ENCODE measurements around the gene MLEC.

Gene MLEC

GRCh38 chr12:120705618-120706017, 18.7 kb downstream of the MLEC start:
- ATAC-seq (replicated peaks; ENCODE audit: extremely low read depth, poor library complexity, severe bottlenecking), result no peak
- no peaks in the 10 kb centered on the region for H3K27me3 Mint-ChIP-seq
- no peak for DNase-seq (ENCODE audit: low spot score in 2 of 2)
- no peak overlapping the region for H3K4me3 Mint-ChIP-seq
- no peaks in the 10 kb centered on the region for H3K9me3 Mint-ChIP-seq
- peaks cover 14% of the 10 kb centered on the region for H3K36me3 Mint-ChIP-seq (ENCODE audit: insufficient read depth)
- H3K27ac Mint-ChIP-seq (ENCODE audit: low read depth), result no peak overlapping the region
- H3K4me1 Mint-ChIP-seq, result peaks cover 7% of the 10 kb centered on the region

- Mint-ChIP-seq H3K27me3 (no peaks in the 10 kb centered on the region), H3K9me3 (no peaks in the 10 kb centered on the region), H3K4me1 (peaks cover 9% of the 10 kb centered on the region), H3K4me3 (no peak overlapping the region), H3K27ac (ENCODE audit: low read depth) (no peak overlapping the region), H3K36me3 (ENCODE audit: insufficient read depth) (peaks cover 11% of the 10 kb centered on the region)
- ATAC-seq (replicated peaks; ENCODE audit: extremely low read depth, poor library complexity, severe bottlenecking), result no peak
- DNase-seq (ENCODE audit: low spot score in 2 of 2), result no peak
Observed at GRCh38 chr12:120706029-120706428, 19.1 kb downstream of the MLEC start.

DNA sequence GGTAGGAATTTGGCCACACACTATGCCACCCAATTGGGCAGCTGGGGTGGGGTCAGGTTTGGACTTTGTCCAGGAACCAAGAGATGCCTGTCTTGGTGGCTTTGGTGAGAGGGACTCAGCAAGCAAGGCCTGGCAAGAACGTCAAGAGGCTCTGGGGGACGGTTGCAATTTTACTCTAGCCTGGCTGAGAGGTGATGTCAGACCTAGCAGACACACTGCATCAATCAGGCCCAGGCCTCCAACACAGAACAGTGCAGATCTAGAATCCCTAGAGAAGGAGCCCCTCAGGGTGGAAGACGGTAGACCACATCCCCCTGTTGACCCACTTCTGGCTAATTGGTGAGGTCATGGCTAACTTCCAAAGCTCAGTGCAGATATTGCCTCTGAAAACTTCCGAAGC, 21.7 kb downstream of the MLEC start:
- Mint-ChIP-seq H3K36me3 (ENCODE audit: insufficient read depth) (peaks cover 3% of the 10 kb centered on the region), H3K4me1 (peaks cover 24% of the 10 kb centered on the region), H3K9me3 (no peaks in the 10 kb centered on the region), H3K4me3 (no peak overlapping the region), H3K27me3 (no peaks in the 10 kb centered on the region), H3K27ac (ENCODE audit: low read depth) (no peak overlapping the region)
- ATAC-seq (replicated peaks; ENCODE audit: extremely low read depth, poor library complexity, severe bottlenecking) (no peak), DNase-seq (ENCODE audit: low spot score in 2 of 2) (no peak)

DNA sequence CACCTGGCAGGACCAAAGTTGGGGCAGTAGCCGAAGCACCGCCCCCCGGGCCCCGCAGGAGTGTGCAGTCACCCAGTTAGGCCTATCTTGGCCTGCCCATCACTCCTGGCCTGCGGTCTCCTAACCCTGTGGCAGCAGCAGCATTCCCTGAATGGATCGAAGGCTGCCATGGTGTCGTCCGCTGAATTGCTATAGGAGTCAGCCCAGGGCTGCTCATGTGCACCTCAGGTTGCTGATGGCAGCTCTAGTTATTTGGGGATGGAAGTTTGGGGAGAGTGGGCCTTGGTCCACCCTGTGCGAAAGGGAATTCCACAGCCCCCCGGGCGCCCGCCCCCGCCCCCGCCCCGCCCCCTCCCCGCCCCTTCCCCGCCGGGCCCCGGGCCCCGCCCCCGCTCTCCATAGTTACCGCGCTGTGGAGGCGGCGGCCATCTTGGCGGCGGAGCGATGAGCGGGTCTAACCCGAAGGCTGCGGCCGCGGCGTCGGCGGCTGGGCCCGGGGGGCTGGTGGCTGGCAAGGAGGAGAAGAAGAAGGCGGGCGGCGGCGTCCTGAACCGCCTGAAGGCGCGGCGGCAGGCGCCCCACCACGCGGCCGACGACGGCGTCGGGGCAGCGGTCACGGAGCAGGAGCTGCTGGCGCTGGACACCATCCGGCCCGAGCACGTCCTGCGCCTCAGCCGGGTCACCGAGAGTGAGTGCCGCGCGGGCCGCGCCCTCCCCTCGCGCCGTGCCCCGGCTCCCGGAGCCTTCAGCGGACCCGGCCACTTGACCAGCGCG, 23.3 kb downstream of the MLEC start, which contains the start of gene UNC119B:
Gene UNC119B (plus strand): TSS at position 428 of the 774 bp plus-strand sequence. CDS start 17 bp downstream, at position 445.
- Mint-ChIP-seq H3K36me3 (ENCODE audit: insufficient read depth) (peaks cover 4% of the 10 kb centered on the region), H3K27ac (ENCODE audit: low read depth) (peak within 1 kb of the TSS; percentile 92), H3K27me3 (no peaks in the 10 kb centered on the region), H3K4me1 (peaks cover 28% of the 10 kb centered on the region), H3K9me3 (no peaks in the 10 kb centered on the region), H3K4me3 (peak within 1 kb of the TSS; percentile 93)
- peak; percentile 30 to 37 for DNase-seq (ENCODE audit: low spot score in 2 of 2)
- peak; percentile 85 for ATAC-seq (replicated peaks; ENCODE audit: extremely low read depth, poor library complexity, severe bottlenecking)

DNA sequence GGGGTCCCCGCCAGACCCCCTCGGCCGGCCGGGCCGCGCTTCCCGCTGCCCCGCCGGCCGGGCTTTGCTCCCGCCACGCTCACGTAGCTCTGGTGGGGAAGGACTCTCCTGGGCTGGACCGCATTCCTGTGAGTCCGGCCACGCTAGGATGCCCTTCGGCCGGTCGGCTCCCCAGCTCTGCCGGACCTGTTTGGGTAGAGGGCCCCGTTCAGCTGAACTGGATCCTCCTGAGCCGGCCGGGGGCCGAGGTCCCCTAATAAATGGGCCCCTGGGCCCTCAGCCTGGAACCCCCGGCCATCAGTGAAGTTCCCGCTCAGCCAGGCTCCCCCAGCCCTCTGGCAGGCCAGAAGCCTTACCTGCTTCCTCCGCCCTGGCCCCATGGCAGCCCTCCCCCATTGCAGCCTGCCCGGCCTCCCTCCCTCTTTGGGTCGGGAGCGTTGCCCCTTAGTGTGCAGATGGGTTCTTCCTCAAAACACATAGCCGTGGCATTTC, 23.9 kb downstream of the MLEC start:
- peak overlapping the region; percentile 93 for H3K4me3 Mint-ChIP-seq
- DNase-seq (ENCODE audit: low spot score in 2 of 2) (no peak), ATAC-seq (replicated peaks; ENCODE audit: extremely low read depth, poor library complexity, severe bottlenecking) (no peak)
- H3K27me3 Mint-ChIP-seq, result no peaks in the 10 kb centered on the region
- no peaks in the 10 kb centered on the region for H3K9me3 Mint-ChIP-seq
- H3K36me3 Mint-ChIP-seq (ENCODE audit: insufficient read depth), result peaks cover 9% of the 10 kb centered on the region
- peak overlapping the region; percentile 92 for H3K27ac Mint-ChIP-seq (ENCODE audit: low read depth)
- peaks cover 28% of the 10 kb centered on the region for H3K4me1 Mint-ChIP-seq

- Mint-ChIP-seq H3K36me3 (ENCODE audit: insufficient read depth) (peaks cover 9% of the 10 kb centered on the region), H3K27me3 (no peaks in the 10 kb centered on the region), H3K4me3 (peak overlapping the region; percentile 93), H3K27ac (ENCODE audit: low read depth) (peak overlapping the region; percentile 92), H3K9me3 (no peaks in the 10 kb centered on the region), H3K4me1 (peaks cover 28% of the 10 kb centered on the region)
- ATAC-seq (replicated peaks; ENCODE audit: extremely low read depth, poor library complexity, severe bottlenecking) (no peak), DNase-seq (ENCODE audit: low spot score in 2 of 2) (no peak)
Observed at GRCh38 chr12:120711411-120711810, 24.5 kb downstream of the MLEC start.

DNA sequence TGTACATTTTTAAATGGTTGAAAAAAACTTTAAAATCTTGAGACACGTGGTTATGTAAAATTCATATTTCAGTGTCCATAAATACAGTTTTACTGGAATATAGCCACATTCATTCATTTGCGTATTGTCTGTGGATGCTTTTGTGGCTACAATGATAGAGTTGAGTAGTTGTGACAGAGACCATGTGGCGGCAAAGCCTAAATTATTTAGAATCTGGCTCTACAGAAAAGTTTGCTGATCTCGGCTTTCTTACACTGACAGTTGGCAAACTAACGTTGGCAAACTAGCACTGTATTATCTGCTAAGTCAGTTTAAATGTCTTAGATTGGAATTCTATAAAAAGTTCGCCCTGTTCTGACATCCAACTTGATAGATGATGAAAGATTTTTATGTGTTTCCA, 25.7 kb downstream of the MLEC start:
- DNase-seq (ENCODE audit: low spot score in 2 of 2) (no peak), ATAC-seq (replicated peaks; ENCODE audit: extremely low read depth, poor library complexity, severe bottlenecking) (no peak)
- no peaks in the 10 kb centered on the region for H3K27me3 Mint-ChIP-seq
- peaks cover 28% of the 10 kb centered on the region for H3K4me1 Mint-ChIP-seq
- peaks cover 13% of the 10 kb centered on the region for H3K36me3 Mint-ChIP-seq (ENCODE audit: insufficient read depth)
- H3K27ac Mint-ChIP-seq (ENCODE audit: low read depth), result no peak overlapping the region
- H3K9me3 Mint-ChIP-seq, result no peaks in the 10 kb centered on the region
- H3K4me3 Mint-ChIP-seq, result no peak overlapping the region

GRCh38 chr12:120713861-120714482, 27.0 kb downstream of the MLEC start:
- Mint-ChIP-seq H3K4me3 (no peak overlapping the region), H3K36me3 (ENCODE audit: insufficient read depth) (peaks cover 18% of the 10 kb centered on the region), H3K4me1 (peaks cover 35% of the 10 kb centered on the region), H3K9me3 (no peaks in the 10 kb centered on the region), H3K27ac (ENCODE audit: low read depth) (no peak overlapping the region), H3K27me3 (no peaks in the 10 kb centered on the region)
- ATAC-seq (replicated peaks; ENCODE audit: extremely low read depth, poor library complexity, severe bottlenecking), result peak; percentile 77
- DNase-seq (ENCODE audit: low spot score in 2 of 2), result peak; percentile 35 to 67

GRCh38 chr12:120718055-120718454, 31.1 kb downstream of the MLEC start:
- H3K27ac Mint-ChIP-seq (ENCODE audit: low read depth), result no peak overlapping the region

DNA sequence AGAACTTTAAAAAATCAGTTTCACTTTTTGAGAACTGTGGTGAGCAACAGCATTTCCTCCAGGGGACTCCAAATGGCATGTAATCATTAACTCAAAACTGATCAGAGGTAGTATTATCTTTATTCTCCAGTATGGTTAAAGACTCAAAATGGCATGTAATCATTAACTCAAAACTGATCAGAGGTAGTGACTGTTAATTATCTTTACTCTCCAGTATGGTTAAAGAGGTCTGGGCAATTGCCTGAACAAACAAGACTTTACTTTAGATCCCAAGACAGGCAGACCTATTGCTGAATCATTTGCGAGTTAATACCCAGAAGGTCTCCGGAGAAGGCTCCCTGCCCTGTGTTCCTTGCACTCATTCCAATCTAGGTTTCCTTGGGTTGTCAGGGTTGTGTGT, 32.1 kb downstream of the MLEC start:
- Mint-ChIP-seq H3K36me3 (ENCODE audit: insufficient read depth) (peaks cover 22% of the 10 kb centered on the region), H3K27ac (ENCODE audit: low read depth) (no peak overlapping the region), H3K27me3 (no peaks in the 10 kb centered on the region), H3K9me3 (no peaks in the 10 kb centered on the region), H3K4me3 (no peak overlapping the region), H3K4me1 (peaks cover 7% of the 10 kb centered on the region)
- ATAC-seq (replicated peaks; ENCODE audit: extremely low read depth, poor library complexity, severe bottlenecking) (no peak), DNase-seq (ENCODE audit: low spot score in 2 of 2) (no peak)

More at GRCh38 chr12:120718055-120718454, 31.1 kb downstream of the MLEC start:
- ATAC-seq (replicated peaks; ENCODE audit: extremely low read depth, poor library complexity, severe bottlenecking) (no peak), DNase-seq (ENCODE audit: low spot score in 2 of 2) (no peak)
- H3K9me3 Mint-ChIP-seq, result no peaks in the 10 kb centered on the region
- H3K4me1 Mint-ChIP-seq, result peaks cover 12% of the 10 kb centered on the region
- peaks cover 24% of the 10 kb centered on the region for H3K36me3 Mint-ChIP-seq (ENCODE audit: insufficient read depth)
- H3K27me3 Mint-ChIP-seq, result no peaks in the 10 kb centered on the region
- H3K4me3 Mint-ChIP-seq, result no peak overlapping the region

DNA sequence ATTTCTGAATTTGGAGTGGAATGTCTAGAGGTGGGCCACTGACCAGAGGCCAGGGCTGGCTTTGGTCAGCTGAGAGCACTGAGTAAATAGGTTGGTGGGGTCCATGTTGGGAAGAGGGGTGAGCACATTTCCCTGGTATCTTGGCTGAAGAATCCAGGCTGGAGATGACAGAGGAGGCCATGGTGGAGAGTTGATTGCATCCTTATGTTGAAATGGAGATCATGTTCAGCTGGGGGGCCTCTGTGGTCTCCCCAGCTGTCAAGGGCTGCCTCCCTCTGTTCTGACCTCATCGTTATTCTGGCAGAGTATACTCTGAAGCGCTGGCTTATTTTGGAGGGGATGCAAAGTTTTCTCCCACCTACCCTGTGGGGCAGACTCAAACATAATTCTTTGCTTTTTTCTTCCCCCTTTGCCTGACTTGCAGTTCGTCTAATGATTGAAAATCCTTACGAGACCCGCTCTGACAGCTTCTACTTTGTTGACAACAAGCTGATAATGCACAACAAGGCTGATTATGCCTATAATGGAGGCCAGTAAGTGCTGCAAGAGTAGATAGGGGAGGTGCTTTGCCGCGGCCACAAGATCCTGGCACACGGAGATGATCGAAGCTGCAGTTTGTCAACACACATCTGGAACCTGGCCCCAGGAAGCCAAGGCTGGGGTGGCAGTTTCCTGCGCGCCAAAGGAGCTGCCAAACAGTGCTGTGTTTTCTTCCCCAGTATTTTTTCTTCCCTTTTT, 32.7 kb downstream of the MLEC start:
- Mint-ChIP-seq H3K4me1 (peaks cover 10% of the 10 kb centered on the region), H3K9me3 (no peaks in the 10 kb centered on the region), H3K4me3 (no peak overlapping the region), H3K27me3 (no peaks in the 10 kb centered on the region), H3K27ac (ENCODE audit: low read depth) (no peak overlapping the region), H3K36me3 (ENCODE audit: insufficient read depth) (peaks cover 21% of the 10 kb centered on the region)
- no peak for ATAC-seq (replicated peaks; ENCODE audit: extremely low read depth, poor library complexity, severe bottlenecking)
- DNase-seq (ENCODE audit: low spot score in 2 of 2), result no peak

DNA sequence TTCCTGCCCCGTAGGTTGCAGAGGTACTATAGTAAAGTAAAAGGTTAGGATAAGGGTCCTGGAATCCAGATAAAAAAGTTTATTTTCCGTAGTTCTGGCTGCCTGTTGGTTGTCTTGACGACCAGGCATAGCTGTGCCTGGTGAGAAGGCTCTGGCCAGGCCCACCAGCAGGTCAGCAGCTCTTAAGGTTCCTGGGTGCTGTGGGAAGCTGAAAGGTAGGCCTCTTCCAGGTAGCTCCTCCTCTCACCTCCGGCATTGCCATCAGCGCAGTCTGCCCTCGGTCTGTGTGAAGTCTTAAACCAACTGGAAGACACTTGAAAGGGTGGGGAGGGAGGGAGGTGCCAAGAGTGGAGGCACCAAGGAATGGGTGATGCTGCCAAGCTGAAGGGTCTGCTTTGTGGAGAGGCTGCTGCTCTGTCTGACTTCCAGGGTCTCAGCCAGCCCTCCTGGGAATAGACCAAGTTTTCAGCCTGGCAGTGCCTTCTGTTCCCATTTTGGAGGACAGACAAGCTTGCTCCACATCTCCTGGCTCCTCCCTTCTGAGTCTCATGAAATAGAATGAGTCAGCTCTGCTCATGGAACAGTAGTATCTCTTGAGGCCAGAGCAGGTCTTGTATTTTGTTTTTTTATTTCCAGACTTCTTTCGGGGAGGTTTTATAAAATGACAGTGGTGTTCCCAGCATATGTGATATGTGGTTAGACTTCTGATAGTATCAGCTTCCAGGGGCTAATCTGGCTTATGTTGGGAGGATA, 33.5 kb downstream of the MLEC start:
- DNase-seq (ENCODE audit: low spot score in 2 of 2), result no peak
- H3K4me1 Mint-ChIP-seq, result peaks cover 17% of the 10 kb centered on the region
- H3K9me3 Mint-ChIP-seq, result no peaks in the 10 kb centered on the region
- no peak for ATAC-seq (replicated peaks; ENCODE audit: extremely low read depth, poor library complexity, severe bottlenecking)
- no peak overlapping the region for H3K27ac Mint-ChIP-seq (ENCODE audit: low read depth)
- peaks cover 21% of the 10 kb centered on the region for H3K36me3 Mint-ChIP-seq (ENCODE audit: insufficient read depth)
- no peak overlapping the region for H3K4me3 Mint-ChIP-seq
- H3K27me3 Mint-ChIP-seq, result no peaks in the 10 kb centered on the region
